Endothelial cell of umbilical vein (primary cell): ENCODE data around the gene MBD6. TPM values are rescaled to one million over a fixed set of nuclear protein-coding genes. Genes with fewer than 3 reads are reported as not detected.

Experiments used
- BruUV-seq: library from RNA; stranded (reverse); fragments of 400-500 nt; replicated peaks from 2 replicates; lab custom pipeline; 2021; lab: Mats Ljungman, UMichigan
- CTCF ChIA-PET: fragments of 300-600, 350-600 bp; sonication (Branson Sonifier 250); formaldehyde crosslinking; loops from one replicate; lab custom pipeline; 2021; ENCODE audit warnings: antibody characterized with exemption, inconsistent platforms; lab: Charles Lee
- POLR2A ChIA-PET: fragments of 300-600, 350-600 bp; sonication (Branson Sonifier 250); formaldehyde crosslinking; loops from one replicate; lab custom pipeline; 2021; ENCODE audit warnings: antibody characterized with exemption, inconsistent platforms; lab: Charles Lee
- DNase-seq: peaks from one replicate; pipeline ENCODE4 v3.0.0-alpha.2; 2011; ENCODE audit warnings: low read depth, low spot score
- FAIRE-seq: peaks from 2 replicates; lab custom pipeline; 2011; peaks lifted over from hg19 to GRCh38; lab: Jason Lieb, UNC
- H2AFZ ChIP-seq: 2 replicates; pipeline ENCODE4 v1.6.0; 2012; ENCODE audit warnings: low read depth, low read length, control low read depth, inconsistent platforms
- H3K27ac ChIP-seq: 2 replicates; pipeline ENCODE4 v1.5.1; 2011; ENCODE audit warnings: low read depth, mild to moderate bottlenecking, control low read depth, low read length, moderate library complexity; ENCODE audit not compliant: insufficient read depth
- H3K27me3 ChIP-seq, 2 experiments: 2 replicates each; pipeline versions ENCODE4 v1.6.0 to v1.6.1; 2011; ENCODE audit warnings: low read length in 2 of 2, mixed read lengths in 1 of 2; ENCODE audit not compliant: control insufficient read depth in 2 of 2, insufficient read depth in 2 of 2
- H3K36me3 ChIP-seq, 2 experiments: 2 replicates in 1 of 2; 3 replicates in 1 of 2; pipeline ENCODE4 v1.5.1; 2011; ENCODE audit warnings: low read length in 2 of 2, mild to moderate bottlenecking in 1 of 2, moderate library complexity in 1 of 2; ENCODE audit not compliant: control insufficient read depth in 2 of 2, insufficient read depth in 2 of 2; ENCODE audit errors: extremely low read depth in 1 of 2
- H3K4me1 ChIP-seq: 3 replicates; pipeline ENCODE4 v1.5.1; 2011; ENCODE audit warnings: mild to moderate bottlenecking, low read length; ENCODE audit not compliant: control insufficient read depth, insufficient read depth; ENCODE audit errors: extremely low read depth
- H3K4me2 ChIP-seq: 2 replicates; pipeline ENCODE4 v1.6.1; 2011; ENCODE audit warnings: low read length, control low read depth, mixed read lengths; ENCODE audit not compliant: insufficient read depth
- H3K4me3 ChIP-seq, 3 experiments: fragments of 200-600 bp in 1 of 3; sonication (generic), shearing (Covaris generic) in 1 of 3; replicated peaks in 1 of 3; 2 replicates each; pipeline ENCODE4 v1.5.1; 2011 to 2016; ENCODE audit warnings: control low read depth in 3 of 3, low read length in 3 of 3, mild to moderate bottlenecking in 2 of 3, inconsistent platforms in 1 of 3, low read depth in 1 of 3, moderate library complexity in 1 of 3; ENCODE audit not compliant: insufficient read depth in 1 of 3
- H3K79me2 ChIP-seq: 2 replicates; pipeline ENCODE4 v1.6.0; 2012; ENCODE audit warnings: low read length, inconsistent platforms; ENCODE audit not compliant: control insufficient read depth, insufficient read depth
- H3K9ac ChIP-seq: replicated peaks from 2 replicates; pipeline ENCODE3; 2011; ENCODE audit warnings: low read length, control low read depth; ENCODE audit not compliant: insufficient read depth; ENCODE audit errors: extremely low read depth
- H3K9me1 ChIP-seq: replicated peaks from 3 replicates; pipeline ENCODE4 v1.6.0; 2011; ENCODE audit warnings: mild to moderate bottlenecking, low read length; ENCODE audit not compliant: control insufficient read depth, insufficient read depth; ENCODE audit errors: extremely low read depth
- H3K9me3 ChIP-seq: replicated peaks from 2 replicates; pipeline ENCODE4 v1.5.1; 2012; ENCODE audit warnings: low read length, inconsistent platforms; ENCODE audit not compliant: control insufficient read depth, insufficient read depth
- H4K20me1 ChIP-seq: replicated peaks from 2 replicates; pipeline ENCODE3; 2011; ENCODE audit warnings: mild to moderate bottlenecking, low read length; ENCODE audit not compliant: control insufficient read depth, insufficient read depth; ENCODE audit errors: extremely low read depth
- EZH2 ChIP-seq: IDR thresholded peaks from 2 replicates; pipeline ENCODE4 v1.6.1; 2012; ENCODE audit warnings: borderline replicate concordance, low read depth, mild to moderate bottlenecking, moderate library complexity, low read length, inconsistent platforms; ENCODE audit not compliant: severe bottlenecking
- FOS ChIP-seq: IDR thresholded peaks from 2 replicates; pipeline ENCODE4 v1.6.1; 2011; ENCODE audit warnings: mild to moderate bottlenecking, low read length, moderate library complexity, borderline replicate concordance; ENCODE audit not compliant: insufficient read depth
- GATA2 ChIP-seq: IDR thresholded peaks from 2 replicates; pipeline ENCODE4 v1.7.0; 2011; ENCODE audit warnings: low read depth, mild to moderate bottlenecking, moderate library complexity, mixed read lengths, low read length; ENCODE audit not compliant: insufficient read length, insufficient read depth
- JUN ChIP-seq: IDR thresholded peaks from 2 replicates; pipeline ENCODE4 v1.6.1; 2011; ENCODE audit warnings: borderline replicate concordance, low read depth; ENCODE audit not compliant: insufficient read length, insufficient read depth
- MYC ChIP-seq: IDR thresholded peaks from one replicate; pipeline ENCODE4 v1.6.1; 2011; ENCODE audit warnings: mild to moderate bottlenecking, low read depth, low read length
- POLR2A ChIP-seq: IDR thresholded peaks from 2 replicates; pipeline ENCODE4 v1.6.1; 2012; ENCODE audit warnings: low read depth, mild to moderate bottlenecking, control low read depth, low read length
- POLR2AphosphoS5 ChIP-seq: IDR thresholded peaks from 2 replicates; pipeline ENCODE4 v1.6.1; 2012; ENCODE audit warnings: low read depth, mild to moderate bottlenecking, control low read depth, low read length, moderate library complexity; ENCODE audit not compliant: insufficient read depth
- dilution Hi-C: fragments of 300-500 bp; cut with MboI; formaldehyde crosslinking; loops from one replicate; pipeline ENCODE4 v1.15.0; 2019; ENCODE audit warnings: low sequenced_read_pairs; ENCODE audit not compliant: extremely low pct_ligation_motif_present
- intact Hi-C: fragments of 100-400 bp; cut with micrococcal nuclease; formaldehyde crosslinking; loops from one replicate; pipeline ENCODE4 v1.10.0; 2022
- polyA plus RNA-seq, 4 experiments: library from polyadenylated mRNA; depleted of rRNA in 3 of 4; stranded (reverse) in 3 of 4; unstranded in 1 of 4; fragments of >200 nt; gene quantifications; 2 replicates each; pipeline versions ENCODE4 v1.2.1 to v1.2.3, GENCODE V29; 2011 to 2012; ENCODE audit warnings: missing spikeins in 1 of 4
- total RNA-seq: library from RNA; stranded (reverse); gene quantifications from 2 replicates; pipeline ENCODE4 v1.2.3, GENCODE V29; 2021
- TF ChIP-seq, protein P1 (sequence below), 2 donors: IDR thresholded peaks; 1 replicate in 1 of 2; 2 replicates in 1 of 2; pipeline ENCODE4 v1.5.1; 2011; ENCODE audit warnings: low read length in 2 of 2, mild to moderate bottlenecking in 2 of 2, moderate library complexity in 2 of 2, control low read depth in 1 of 2, inconsistent platforms in 1 of 2, low read depth in 1 of 2; ENCODE audit not compliant: insufficient read depth in 1 of 2; ENCODE audit errors: extremely low read depth in 1 of 2
- TF ChIP-seq, protein P2 (sequence below): IDR thresholded peaks from 2 replicates; pipeline ENCODE4 v1.6.1; 2011; ENCODE audit not compliant: insufficient read depth, insufficient read length

The MBD6 gene
- total and polyA plus RNA-seq, 2 donors (not counting 3 experiments of a cell fraction or from before 2014, with no cell fraction given) = 10.6 to 95.2 TPM

DNA sequence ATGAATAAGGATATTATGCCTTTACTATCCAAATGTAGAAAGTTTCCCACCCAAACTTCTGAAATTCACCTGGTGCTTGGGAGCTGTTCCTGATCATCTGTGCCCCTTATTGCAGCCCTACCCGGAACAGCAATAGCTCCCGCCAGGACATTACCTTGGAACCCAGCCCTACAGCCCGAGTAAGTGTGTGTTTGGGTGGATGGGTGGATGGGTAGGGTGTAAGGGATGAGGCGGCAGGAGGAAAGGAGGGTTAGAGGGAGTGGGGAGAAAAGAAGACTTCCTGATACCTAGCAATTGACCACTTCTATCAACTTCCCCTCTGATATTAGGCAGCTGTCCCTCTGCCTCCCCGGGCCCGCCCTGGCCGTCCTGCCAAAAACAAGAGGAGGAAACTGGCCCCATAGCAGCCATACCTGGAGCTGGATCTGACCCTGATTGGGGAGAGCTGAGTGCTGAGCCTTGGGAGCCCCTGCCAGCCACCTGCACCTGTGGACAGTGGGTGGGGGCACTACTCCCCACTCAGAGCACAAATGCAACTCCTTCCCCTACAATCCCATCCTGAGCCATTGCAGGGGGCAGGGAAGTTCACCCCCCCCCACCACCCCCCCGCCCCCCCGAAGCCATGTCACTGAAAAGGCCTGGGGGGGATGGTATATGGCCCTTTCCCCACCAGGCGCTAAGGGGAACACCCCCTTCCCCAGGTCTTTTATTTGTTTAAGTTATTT lies 6.4 kb downstream of the MBD6 start:
- intact Hi-C loops = no loop called here
- dilution Hi-C loops = no loop called here
- H3K79me2 ChIP-seq = peaks cover 10% of the 10 kb centered on the region
- peaks cover 6% of the 10 kb centered on the region for H3K4me1 ChIP-seq
- TF ChIP-seq, protein P1, sequence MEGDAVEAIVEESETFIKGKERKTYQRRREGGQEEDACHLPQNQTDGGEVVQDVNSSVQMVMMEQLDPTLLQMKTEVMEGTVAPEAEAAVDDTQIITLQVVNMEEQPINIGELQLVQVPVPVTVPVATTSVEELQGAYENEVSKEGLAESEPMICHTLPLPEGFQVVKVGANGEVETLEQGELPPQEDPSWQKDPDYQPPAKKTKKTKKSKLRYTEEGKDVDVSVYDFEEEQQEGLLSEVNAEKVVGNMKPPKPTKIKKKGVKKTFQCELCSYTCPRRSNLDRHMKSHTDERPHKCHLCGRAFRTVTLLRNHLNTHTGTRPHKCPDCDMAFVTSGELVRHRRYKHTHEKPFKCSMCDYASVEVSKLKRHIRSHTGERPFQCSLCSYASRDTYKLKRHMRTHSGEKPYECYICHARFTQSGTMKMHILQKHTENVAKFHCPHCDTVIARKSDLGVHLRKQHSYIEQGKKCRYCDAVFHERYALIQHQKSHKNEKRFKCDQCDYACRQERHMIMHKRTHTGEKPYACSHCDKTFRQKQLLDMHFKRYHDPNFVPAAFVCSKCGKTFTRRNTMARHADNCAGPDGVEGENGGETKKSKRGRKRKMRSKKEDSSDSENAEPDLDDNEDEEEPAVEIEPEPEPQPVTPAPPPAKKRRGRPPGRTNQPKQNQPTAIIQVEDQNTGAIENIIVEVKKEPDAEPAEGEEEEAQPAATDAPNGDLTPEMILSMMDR (IDR thresholded peaks at IDR 0.05; ENCODE audit: extremely low read depth in 1 of 2, insufficient read depth in 1 of 2, low read depth in 1 of 2, low read length in 2 of 2) = no peak
- TF ChIP-seq POLR2AphosphoS5 = no peak
- no peak overlapping the region for H3K4me3 ChIP-seq
- BruUV-seq = no TSS peak
- H3K27me3 ChIP-seq = no peaks in the 10 kb centered on the region
- DNase-seq (no peak), FAIRE-seq (no peak)
- no peak overlapping the region for H3K27ac ChIP-seq
- no peak overlapping the region for H3K9ac ChIP-seq
- H3K36me3 ChIP-seq = peaks cover 28 to 58% of the 10 kb centered on the region in 2 experiments
- CTCF ChIA-PET = interaction anchor here (0.9 kb wide), 1 partner anchor 9 kb away, joined by 3 read pairs; no protein-coding TSS in a partner anchor
- H3K9me3 ChIP-seq = no peaks in the 10 kb centered on the region
- no peak overlapping the region for H2AFZ ChIP-seq
- no peaks in the 10 kb centered on the region for H3K9me1 ChIP-seq
- H3K4me2 ChIP-seq = no peak overlapping the region
- no peaks in the 10 kb centered on the region for H4K20me1 ChIP-seq
- POLR2A ChIA-PET = no interaction called here

DNA sequence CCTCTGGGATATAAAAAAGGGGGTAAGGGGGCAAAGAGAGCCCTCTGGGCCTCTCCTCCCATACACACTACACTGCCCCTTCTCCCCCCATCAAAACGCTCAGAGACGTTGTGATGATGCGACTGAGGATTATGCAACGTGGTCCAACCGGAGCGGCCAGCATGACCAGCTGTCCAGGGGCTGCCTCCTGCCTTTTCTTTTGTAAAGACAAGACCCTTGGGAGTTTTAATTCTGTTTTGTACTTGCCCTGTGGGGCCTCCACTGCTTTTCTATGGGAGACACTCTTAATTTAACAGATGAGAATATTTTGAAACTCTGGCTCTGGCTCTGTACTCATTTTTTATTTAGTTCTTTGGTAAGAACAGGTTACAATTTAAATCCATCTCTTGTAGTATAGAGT lies 7.2 kb downstream of the MBD6 start:
- BruUV-seq = TSS peak; percentile 28
- no peak overlapping the region for H3K4me3 ChIP-seq
- no peaks in the 10 kb centered on the region for H3K27me3 ChIP-seq
- dilution Hi-C loops = no loop called here
- H3K9me3 ChIP-seq = no peaks in the 10 kb centered on the region
- no peak overlapping the region for H3K9ac ChIP-seq
- ChIA-PET CTCF (no interaction called here), POLR2A (no interaction called here)
- DNase-seq = no peak
- TF ChIP-seq POLR2A (no peak), EZH2 (no peak), MYC (no peak), POLR2AphosphoS5 (no peak), FOS (no peak), GATA2 (no peak), JUN (no peak)
- TF ChIP-seq, protein P1 (IDR thresholded peaks at IDR 0.05; ENCODE audit: extremely low read depth in 1 of 2, insufficient read depth in 1 of 2, low read depth in 1 of 2, low read length in 2 of 2) = no peak
- TF ChIP-seq, protein P2, sequence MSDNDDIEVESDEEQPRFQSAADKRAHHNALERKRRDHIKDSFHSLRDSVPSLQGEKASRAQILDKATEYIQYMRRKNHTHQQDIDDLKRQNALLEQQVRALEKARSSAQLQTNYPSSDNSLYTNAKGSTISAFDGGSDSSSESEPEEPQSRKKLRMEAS = no peak
- no peak overlapping the region for H2AFZ ChIP-seq
- intact Hi-C loops = no loop called here
- no peak overlapping the region for H3K27ac ChIP-seq
- no peaks in the 10 kb centered on the region for H3K4me1 ChIP-seq
- H4K20me1 ChIP-seq = no peaks in the 10 kb centered on the region
- H3K4me2 ChIP-seq = no peak overlapping the region
- peaks cover 3% of the 10 kb centered on the region for H3K79me2 ChIP-seq
- FAIRE-seq = no peak
- H3K36me3 ChIP-seq = peaks cover 28 to 61% of the 10 kb centered on the region in 2 experiments
- H3K9me1 ChIP-seq = no peaks in the 10 kb centered on the region
